Esophagus squamous epithelium (tissue), 4 donors: Measurements from ENCODE around the gene GLYATL3.

Experiments
- POLR2A ChIP-seq, 4 donors: fragments of 450-650 bp; IDR thresholded peaks; one replicate each; pipeline ENCODE4 v1.6.1; 2017; ENCODE audit warnings: antibody characterized with exemption in 4 of 4, mild to moderate bottlenecking in 4 of 4, moderate library complexity in 3 of 4
- TF ChIP-seq, protein P1 (sequence below), 6 experiments: fragments of 450-650 bp in 4 of 6; fragments of 200-600 bp in 2 of 6; sonication (generic) in 2 of 6; IDR thresholded peaks; one replicate each; pipeline ENCODE4 v1.5.1; 2016 to 2019; ENCODE audit warnings: antibody characterized with exemption in 6 of 6, mild to moderate bottlenecking in 4 of 6, moderate library complexity in 4 of 6

DNA sequence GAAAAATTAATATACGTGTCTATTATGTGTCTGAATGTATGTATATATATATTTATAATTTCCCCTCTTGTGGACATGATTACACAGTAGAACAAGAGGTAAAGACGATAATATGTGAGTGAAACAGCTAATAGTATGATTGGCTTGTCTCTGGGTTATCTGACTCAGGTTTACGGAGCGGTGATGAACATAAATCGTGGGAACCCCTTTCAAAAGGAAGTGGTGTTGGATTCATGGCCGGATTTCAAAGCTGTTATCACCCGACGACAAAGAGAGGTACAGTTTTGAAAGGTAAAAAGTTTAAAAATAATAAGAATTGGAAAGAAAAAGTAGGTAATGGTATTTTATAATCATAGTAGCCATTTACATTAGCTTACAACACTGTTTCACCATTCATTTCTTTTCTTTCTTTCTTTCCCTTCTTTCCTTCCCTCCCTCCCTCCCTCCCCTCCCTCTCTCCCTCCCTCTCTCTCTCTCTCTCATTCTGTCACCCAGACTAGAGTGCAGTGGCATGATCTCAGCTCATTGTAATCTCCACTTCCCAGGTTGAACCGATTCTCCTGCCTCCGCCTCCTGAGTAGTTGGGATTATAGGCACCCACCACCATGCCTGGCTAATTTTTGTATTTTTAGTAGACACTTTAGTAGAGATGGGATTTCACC lies 15.9 kb downstream of the GLYATL3 start:
- TF ChIP-seq, protein P1, sequence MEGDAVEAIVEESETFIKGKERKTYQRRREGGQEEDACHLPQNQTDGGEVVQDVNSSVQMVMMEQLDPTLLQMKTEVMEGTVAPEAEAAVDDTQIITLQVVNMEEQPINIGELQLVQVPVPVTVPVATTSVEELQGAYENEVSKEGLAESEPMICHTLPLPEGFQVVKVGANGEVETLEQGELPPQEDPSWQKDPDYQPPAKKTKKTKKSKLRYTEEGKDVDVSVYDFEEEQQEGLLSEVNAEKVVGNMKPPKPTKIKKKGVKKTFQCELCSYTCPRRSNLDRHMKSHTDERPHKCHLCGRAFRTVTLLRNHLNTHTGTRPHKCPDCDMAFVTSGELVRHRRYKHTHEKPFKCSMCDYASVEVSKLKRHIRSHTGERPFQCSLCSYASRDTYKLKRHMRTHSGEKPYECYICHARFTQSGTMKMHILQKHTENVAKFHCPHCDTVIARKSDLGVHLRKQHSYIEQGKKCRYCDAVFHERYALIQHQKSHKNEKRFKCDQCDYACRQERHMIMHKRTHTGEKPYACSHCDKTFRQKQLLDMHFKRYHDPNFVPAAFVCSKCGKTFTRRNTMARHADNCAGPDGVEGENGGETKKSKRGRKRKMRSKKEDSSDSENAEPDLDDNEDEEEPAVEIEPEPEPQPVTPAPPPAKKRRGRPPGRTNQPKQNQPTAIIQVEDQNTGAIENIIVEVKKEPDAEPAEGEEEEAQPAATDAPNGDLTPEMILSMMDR (IDR thresholded peaks at IDR 0.05) = no peak
- TF ChIP-seq POLR2A (IDR thresholded peaks at IDR 0.05) = no peak
